GM10248 (cell line): ENCODE data around the gene ERC2.

Experiments used
- CTCF ChIA-PET: fragments of 300-600 bp; sonication (Branson Sonifier 250); formaldehyde crosslinking; extraction: SDS; loops from one replicate; lab custom pipeline; 2021; ENCODE audit warnings: antibody characterized with exemption; lab: Yijun Ruan, JAX
- POLR2A ChIA-PET: fragments of 350-650 bp; sonication (Branson Sonifier 250); formaldehyde crosslinking; extraction: SDS; loops from one replicate; lab custom pipeline; 2020; ENCODE audit warnings: antibody characterized with exemption; lab: Yijun Ruan, JAX
- DNase-seq: peaks from one replicate; pipeline ENCODE4 v3.0.0; 2012; ENCODE audit errors: extremely low spot score
- CTCF ChIP-seq: IDR thresholded peaks from 2 replicates; pipeline ENCODE4 v1.5.1; 2012; ENCODE audit warnings: mild to moderate bottlenecking, low read depth; ENCODE audit errors: extremely low read depth, missing control alignments, control extremely low read depth

ERC2 gene

GRCh38 chr3:55636300-55637195 lies 831.7 kb downstream of the ERC2 start:
- POLR2A ChIA-PET = no interaction called here
- CTCF ChIA-PET = interaction anchor here (1.4 to 1.6 kb wide), 2 partner anchors 10 to 51 kb away, joined by 3 to 4 read pairs; no protein-coding TSS in a partner anchor
- DNase-seq = no peak
- TF ChIP-seq CTCF = no peak

- no peak for DNase-seq
- no peak for TF ChIP-seq CTCF
- CTCF ChIA-PET = interaction anchor here (1.2 kb wide), 1 partner anchor 33 kb away, joined by 3 read pairs; no protein-coding TSS in a partner anchor
- POLR2A ChIA-PET = no interaction called here
Observed at GRCh38 chr3:55634345-55634744, 833.9 kb downstream of the ERC2 start.

- POLR2A ChIA-PET = no interaction called here
Observed at GRCh38 chr3:55633333-55633732, 834.9 kb downstream of the ERC2 start.

DNA sequence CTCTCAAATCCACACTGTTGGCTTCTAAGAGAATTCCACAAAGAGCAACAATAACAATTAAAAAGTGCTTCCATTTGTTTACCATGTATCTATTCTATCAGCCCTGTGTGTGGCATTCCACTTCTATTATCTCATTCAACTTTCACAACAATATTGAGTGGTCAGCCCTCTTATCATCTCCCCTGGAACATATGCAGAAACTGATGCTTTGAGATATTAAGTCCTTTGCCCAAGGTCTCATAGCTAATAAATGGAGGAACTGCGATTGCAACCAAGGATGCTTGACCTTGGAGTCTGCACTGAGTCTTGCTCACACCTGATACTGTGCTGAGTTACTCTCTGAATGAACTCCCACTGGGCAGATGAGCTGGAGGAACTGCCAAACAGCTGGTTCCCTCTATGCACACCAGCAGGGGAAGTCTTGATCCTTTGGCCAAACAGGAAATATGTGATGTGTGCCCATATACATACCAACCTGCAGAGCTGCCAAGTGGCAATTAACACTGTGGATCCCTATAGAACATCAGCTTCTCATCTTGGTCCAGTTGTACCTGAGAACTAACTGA lies 836.4 kb downstream of the ERC2 start:
- CTCF ChIA-PET = interaction anchor here (1.0 to 3.7 kb wide), 5 partner anchors 9 to 67 kb away, joined by 3 to 11 read pairs (median 5); no protein-coding TSS in a partner anchor
- POLR2A ChIA-PET = no interaction called here
- DNase-seq = no peak
- no peak for TF ChIP-seq CTCF

More at GRCh38 chr3:55633333-55633732, 834.9 kb downstream of the ERC2 start:
- CTCF ChIA-PET = interaction anchor here (1.2 to 2.6 kb wide), 3 partner anchors 11 to 32 kb away, joined by 3 to 11 read pairs (median 5); no protein-coding TSS in a partner anchor
- DNase-seq = no peak
- TF ChIP-seq CTCF = no peak

DNA sequence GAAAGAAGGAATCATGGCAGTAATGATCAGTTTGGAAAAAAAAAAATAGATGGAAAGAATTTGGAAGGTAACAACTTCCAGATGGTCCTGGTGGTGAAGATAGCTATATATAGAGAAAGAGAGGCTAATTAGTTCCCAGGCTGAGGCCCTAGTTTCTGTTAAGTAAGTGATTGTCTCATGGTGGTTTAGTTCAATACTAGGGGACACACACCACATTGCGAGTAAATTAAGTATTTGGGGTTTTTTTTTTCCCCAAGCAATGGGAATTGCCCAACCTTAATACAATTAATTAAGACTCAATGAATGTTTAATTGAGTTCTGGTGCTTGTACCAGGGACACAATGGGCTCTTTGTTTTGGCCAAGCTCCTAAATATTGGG lies 837.4 kb downstream of the ERC2 start:
- ChIA-PET CTCF (interaction anchor here (1.0 to 3.7 kb wide), 5 partner anchors 8 to 68 kb away, joined by 3 to 11 read pairs (median 5); no protein-coding TSS in a partner anchor), POLR2A (no interaction called here)
- TF ChIP-seq CTCF = no peak
- no peak for DNase-seq

DNA sequence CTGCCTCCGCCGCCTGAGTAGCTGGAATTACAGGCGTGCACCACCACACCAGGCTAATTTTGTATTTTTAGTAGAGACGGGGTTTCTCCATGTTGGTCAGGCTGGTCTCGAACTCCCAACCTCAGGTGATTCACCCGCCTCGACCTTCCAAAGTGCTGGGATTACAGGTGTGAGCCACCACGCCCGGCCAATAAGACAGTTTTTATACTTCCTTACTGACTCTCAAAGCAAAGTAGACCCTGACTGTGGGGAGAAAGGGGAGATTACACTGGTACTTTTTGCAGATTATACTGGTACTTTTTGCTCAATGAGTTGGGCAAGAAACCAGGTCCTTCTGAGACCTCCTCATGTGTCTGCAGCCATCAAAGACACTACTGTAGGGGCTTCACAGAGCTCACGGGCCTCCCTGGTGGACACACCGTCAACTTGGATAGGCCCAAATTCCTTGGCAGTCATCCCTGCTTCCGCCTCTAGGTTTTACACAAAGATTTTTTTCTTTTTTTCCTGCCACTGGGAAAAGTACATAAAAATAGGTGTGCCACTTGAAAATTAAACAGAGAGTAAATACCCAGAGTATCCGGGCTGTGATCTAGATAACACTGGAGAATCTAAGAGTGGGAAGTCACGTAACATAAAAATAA lies 837.9 kb downstream of the ERC2 start:
- DNase-seq = no peak
- POLR2A ChIA-PET = no interaction called here
- CTCF ChIA-PET = interaction anchor here (1.0 to 3.7 kb wide), 4 partner anchors 10 to 47 kb away, joined by 3 to 11 read pairs (median 4); no protein-coding TSS in a partner anchor
- TF ChIP-seq CTCF = no peak
